SU-DHL-6 (cell line): Measurements from ENCODE around the gene CNTN5.

Experiments
- H2AFZ ChIP-seq: fragments of 200-600 bp; sonication (generic); 2 replicates; pipeline ENCODE4 v1.6.1; 2014; ENCODE audit warnings: low read depth, mild to moderate bottlenecking, moderate library complexity, mixed read lengths, antibody characterized with exemption, low read length; ENCODE audit not compliant: severe bottlenecking
- H3F3A ChIP-seq: fragments of 200-600 bp; shearing (Covaris generic); 2 replicates; pipeline ENCODE4 v1.6.0; 2016; ENCODE audit warnings: antibody characterized with exemption, mild to moderate bottlenecking; ENCODE audit not compliant: insufficient read depth
- H3K27ac ChIP-seq: fragments of 200-600 bp; sonication (generic); 2 replicates; pipeline ENCODE4 v1.5.1; 2016; ENCODE audit warnings: low read depth, mild to moderate bottlenecking, low read length, moderate library complexity, mixed read lengths
- H3K27me3 ChIP-seq: fragments of 200-600 bp; sonication (generic), shearing (Covaris generic); 2 replicates; pipeline ENCODE4 v1.6.0; 2014; ENCODE audit warnings: mild to moderate bottlenecking, low read length
- H3K36me3 ChIP-seq: fragments of 200-600 bp; sonication (generic); 2 replicates; pipeline ENCODE4 v1.6.1; 2014; ENCODE audit warnings: mild to moderate bottlenecking, low read length, mixed read lengths
- H3K4me2 ChIP-seq: fragments of 300-600, 200-600 bp; shearing (Covaris generic), sonication (generic); 2 replicates; pipeline ENCODE4 v1.6.0; 2014; ENCODE audit warnings: low read length, low read depth, mild to moderate bottlenecking; ENCODE audit not compliant: poor library complexity, severe bottlenecking
- H3K4me3 ChIP-seq: fragments of 200-600 bp; sonication (generic); 2 replicates; pipeline ENCODE4 v1.5.1; 2014; ENCODE audit warnings: antibody characterized with exemption, low read length, mild to moderate bottlenecking, mixed read lengths; ENCODE audit not compliant: insufficient read depth, poor library complexity, severe bottlenecking
- H3K79me2 ChIP-seq: fragments of 200-600 bp; sonication (generic); 2 replicates; pipeline ENCODE4 v1.6.1; 2014; ENCODE audit warnings: mild to moderate bottlenecking, low read length, moderate library complexity; ENCODE audit not compliant: insufficient read depth
- H3K9ac ChIP-seq: fragments of 200-600 bp; sonication (generic); 2 replicates; pipeline ENCODE4 v1.7.0; 2014; ENCODE audit warnings: mild to moderate bottlenecking, low read length
- H3K9me2 ChIP-seq: fragments of 200-600 bp; sonication (generic); replicated peaks from 2 replicates; pipeline ENCODE4 v1.6.1; 2014; ENCODE audit warnings: low read length; ENCODE audit not compliant: insufficient read depth
- H3K9me3 ChIP-seq: fragments of 200-600 bp; sonication (generic); 2 replicates; pipeline ENCODE4 v1.6.1; 2014; ENCODE audit warnings: low read length, mixed read lengths; ENCODE audit not compliant: insufficient read depth
- H4K20me1 ChIP-seq: fragments of 200-600 bp; sonication (generic); 2 replicates; pipeline ENCODE4 v1.6.1; 2014; ENCODE audit warnings: low read depth, mild to moderate bottlenecking, antibody characterized with exemption, low read length, moderate library complexity, mixed read lengths
- CTCF ChIP-seq: fragments of 200-600 bp; sonication (generic); IDR thresholded peaks from one replicate; pipeline ENCODE4 v1.5.1; 2017; ENCODE audit warnings: antibody characterized with exemption, mild to moderate bottlenecking, low read length, moderate library complexity; ENCODE audit not compliant: insufficient read depth, poor library complexity, severe bottlenecking
- EZH2phosphoT487 ChIP-seq: fragments of 200-600 bp; sonication (generic), shearing (Covaris generic); conservative IDR thresholded peaks from 2 replicates; pipeline ENCODE4 v1.6.1; 2018; ENCODE audit warnings: mild to moderate bottlenecking, antibody characterized with exemption, low read length, moderate library complexity, mixed read lengths

Gene CNTN5

GRCh38 chr11:100163471-100163870 lies 1142.7 kb downstream of the CNTN5 start:
- Histone ChIP-seq H3K9ac (no peak overlapping the region), H3K27ac (no peak overlapping the region), H3K9me2 (no peaks in the 10 kb centered on the region), H3K4me2 (no peak overlapping the region), H3K27me3 (no peaks in the 10 kb centered on the region), H3K9me3 (no peaks in the 10 kb centered on the region), H3K4me3 (no peak overlapping the region), H3K79me2 (no peaks in the 10 kb centered on the region), H4K20me1 (no peaks in the 10 kb centered on the region), H3K36me3 (no peaks in the 10 kb centered on the region), H2AFZ (no peak overlapping the region), H3F3A (no peaks in the 10 kb centered on the region)
- no peak for TF ChIP-seq CTCF
- no peak for TF ChIP-seq EZH2phosphoT487

GRCh38 chr11:100174881-100175280 lies 1154.1 kb downstream of the CNTN5 start:
- Histone ChIP-seq H3K9me3 (no peaks in the 10 kb centered on the region), H3K36me3 (no peaks in the 10 kb centered on the region), H2AFZ (no peak overlapping the region), H3K4me2 (no peak overlapping the region), H3K27me3 (no peaks in the 10 kb centered on the region), H3K4me3 (no peak overlapping the region), H3K9me2 (no peaks in the 10 kb centered on the region), H4K20me1 (no peaks in the 10 kb centered on the region), H3K9ac (no peak overlapping the region), H3K27ac (no peak overlapping the region), H3K79me2 (no peaks in the 10 kb centered on the region), H3F3A (no peaks in the 10 kb centered on the region)
- TF ChIP-seq EZH2phosphoT487 (no peak), CTCF (no peak)

- TF ChIP-seq EZH2phosphoT487 (no peak), CTCF (no peak)
- H3K36me3 ChIP-seq, result no peaks in the 10 kb centered on the region
- no peaks in the 10 kb centered on the region for H3K79me2 ChIP-seq
- H3K9ac ChIP-seq, result no peak overlapping the region
- no peak overlapping the region for H2AFZ ChIP-seq
- H3K9me2 ChIP-seq, result no peaks in the 10 kb centered on the region
- no peaks in the 10 kb centered on the region for H4K20me1 ChIP-seq
- H3K27me3 ChIP-seq, result no peaks in the 10 kb centered on the region
- H3K27ac ChIP-seq, result no peak overlapping the region
- no peak overlapping the region for H3K4me2 ChIP-seq
- H3K4me3 ChIP-seq, result no peak overlapping the region
- H3F3A ChIP-seq, result no peaks in the 10 kb centered on the region
- no peaks in the 10 kb centered on the region for H3K9me3 ChIP-seq
Observed at GRCh38 chr11:100176456-100176855, 1155.7 kb downstream of the CNTN5 start.

- no peak for TF ChIP-seq CTCF
- TF ChIP-seq EZH2phosphoT487, result no peak
- Histone ChIP-seq H3F3A (no peaks in the 10 kb centered on the region), H3K27ac (no peak overlapping the region), H3K27me3 (no peaks in the 10 kb centered on the region), H3K9me3 (no peaks in the 10 kb centered on the region), H3K36me3 (no peaks in the 10 kb centered on the region), H3K9me2 (no peaks in the 10 kb centered on the region), H3K4me3 (no peak overlapping the region), H3K4me2 (no peak overlapping the region), H3K79me2 (no peaks in the 10 kb centered on the region), H4K20me1 (no peaks in the 10 kb centered on the region), H3K9ac (no peak overlapping the region), H2AFZ (no peak overlapping the region)
Observed at GRCh38 chr11:100177651-100178050, 1156.9 kb downstream of the CNTN5 start.
